HCT116 (cell line): ENCODE measurements around the gene TOX4.

Source experiments
- CTCF ChIP-seq, 3 experiments: fragments of 200-600 bp in 1 of 3; sonication (generic) in 1 of 3; IDR thresholded peaks in 2 of 3; conservative IDR thresholded peaks in 1 of 3; 2 replicates each; pipeline ENCODE4 v1.5.1; 2012 to 2017; ENCODE audit warnings: low read depth in 2 of 3, low read length in 2 of 3, antibody characterized with exemption in 1 of 3, borderline replicate concordance in 1 of 3, control low read depth in 1 of 3, mild to moderate bottlenecking in 1 of 3, mixed read lengths in 1 of 3, mixed run types in 1 of 3, moderate library complexity in 1 of 3; ENCODE audit not compliant: insufficient read depth in 1 of 3
- MAX ChIP-seq: IDR thresholded peaks from 2 replicates; pipeline ENCODE4 v1.6.1; 2012
- POLR2A ChIP-seq: IDR thresholded peaks from 2 replicates; pipeline ENCODE4 v1.7.0; 2011; ENCODE audit warnings: borderline replicate concordance; ENCODE audit not compliant: insufficient read depth, insufficient read length; ENCODE audit errors: extremely low read depth
- SRF ChIP-seq: IDR thresholded peaks from 2 replicates; pipeline ENCODE4 v1.6.1; 2012; ENCODE audit warnings: low read depth
- ZFX ChIP-seq: fragments of 450-650 bp; IDR thresholded peaks from 2 replicates; pipeline ENCODE4 v1.6.1; 2017

DNA sequence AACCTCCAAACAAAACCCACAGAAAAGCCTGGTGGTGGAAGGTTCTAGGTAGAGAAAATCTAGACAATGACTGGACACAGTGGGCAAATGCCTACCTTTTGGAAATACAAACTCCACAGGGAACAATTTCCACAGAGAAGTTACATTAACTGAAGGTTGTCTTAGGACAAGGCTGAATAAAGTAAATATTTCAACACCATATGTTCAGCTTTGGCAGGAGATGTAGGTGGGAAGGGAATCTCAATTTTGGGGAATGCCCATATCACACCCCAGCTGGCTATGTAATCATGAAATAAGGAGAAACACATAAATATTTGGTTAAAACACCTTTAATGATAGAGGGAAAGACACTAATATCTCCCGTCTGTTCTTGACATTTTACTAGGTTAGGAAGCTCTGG lies 43.8 kb downstream of the TOX4 start:
- TF ChIP-seq POLR2A (no peak), ZFX (no peak), SRF (no peak), MAX (no peak), CTCF (IDR thresholded peaks at IDR 0.05 in 2 of 3, conservative IDR thresholded peaks at IDR 0.05 in 1 of 3; ENCODE audit: borderline replicate concordance in 1 of 3, insufficient read depth in 1 of 3, low read depth in 2 of 3, low read length in 2 of 3) (no peak)
